WTC11 (cell line): ENCODE data around the gene ATP4A. TPM values are rescaled to one million over a fixed set of nuclear protein-coding genes. Genes with fewer than 3 reads are reported as not detected.

Source experiments
- ATAC-seq: fragments of 200-7000 bp; cut with Tn5 transposase; 2 replicates; pipeline ENCODE4 v1.10.0; 2021; ENCODE audit warnings: mild to moderate bottlenecking, moderate library complexity
- CTCF ChIA-PET: fragments of 300-600 bp; sonication (Branson Sonifier 250); formaldehyde crosslinking; loops from one replicate; lab custom pipeline; 2021; ENCODE audit warnings: antibody characterized with exemption; lab: Charles Lee
- POLR2A ChIA-PET: fragments of 350-600 bp; sonication (Branson Sonifier 250); formaldehyde crosslinking; loops from one replicate; lab custom pipeline; 2021; ENCODE audit warnings: antibody characterized with exemption; lab: Charles Lee
- DNase-seq: peaks from one replicate; pipeline ENCODE4 v3.0.0; 2021; ENCODE audit warnings: low spot score
- H3K27ac Mint-ChIP-seq: 2 replicates; pipeline ENCODE4 v1.8.0; 2021; ENCODE audit warnings: mixed read lengths
- H3K27me3 Mint-ChIP-seq: 2 replicates; pipeline ENCODE4 v1.8.0; 2021; ENCODE audit warnings: low read depth, mild to moderate bottlenecking, moderate library complexity, mixed read lengths
- H3K36me3 Mint-ChIP-seq: 2 replicates; pipeline ENCODE4 v1.8.0; 2021; ENCODE audit warnings: mixed read lengths
- H3K4me1 Mint-ChIP-seq: 2 replicates; pipeline ENCODE4 v1.8.0; 2022; ENCODE audit warnings: mixed read lengths
- H3K4me3 Mint-ChIP-seq: 2 replicates; pipeline ENCODE4 v1.8.0; 2021; ENCODE audit warnings: mild to moderate bottlenecking, moderate library complexity, mixed read lengths
- H3K9me3 Mint-ChIP-seq: 2 replicates; pipeline ENCODE4 v1.8.0; 2021; ENCODE audit warnings: mixed read lengths
- FOXP1 ChIP-seq: sonication (generic); formaldehyde crosslinking; IDR thresholded peaks from 2 replicates; pipeline ENCODE4 v1.8.0; 2022; ENCODE audit warnings: missing genetic modification reagents, mild to moderate bottlenecking, moderate library complexity, borderline replicate concordance
- GRHL2 ChIP-seq: fragments of 250-450 bp; sonication (Bioruptor Pico); IDR thresholded peaks from 2 replicates; pipeline ENCODE4 v1.8.0; 2022; ENCODE audit warnings: mild to moderate bottlenecking, moderate library complexity; ENCODE audit not compliant: insufficient replicate concordance, severe bottlenecking
- HMGA2 ChIP-seq: fragments of 250-450 bp; sonication (Bioruptor Pico); IDR thresholded peaks from 2 replicates; pipeline ENCODE4 v1.4.0; 2021; ENCODE audit warnings: mild to moderate bottlenecking, moderate library complexity
- RELA ChIP-seq: sonication (generic); formaldehyde crosslinking; IDR thresholded peaks from 2 replicates; pipeline ENCODE4 v1.8.1; 2022; ENCODE audit warnings: missing genetic modification reagents, mild to moderate bottlenecking, borderline replicate concordance
- RORB ChIP-seq: fragments of 250-450 bp; sonication (Bioruptor Pico); IDR thresholded peaks from 2 replicates; pipeline ENCODE4 v1.9.0; 2021; ENCODE audit warnings: mild to moderate bottlenecking
- SMAD4 ChIP-seq: sonication (generic); formaldehyde crosslinking; IDR thresholded peaks from 2 replicates; pipeline ENCODE4 v1.8.0; 2022; ENCODE audit warnings: mild to moderate bottlenecking, missing genetic modification reagents
- TP53 ChIP-seq: sonication (generic); formaldehyde crosslinking; IDR thresholded peaks from 2 replicates; pipeline ENCODE4 v1.8.1; 2023; ENCODE audit warnings: mild to moderate bottlenecking, missing genetic modification reagents
- ZNF263 ChIP-seq: sonication (generic); formaldehyde crosslinking; IDR thresholded peaks from 2 replicates; pipeline ENCODE4 v1.8.1; 2022; ENCODE audit warnings: low read depth, mild to moderate bottlenecking, moderate library complexity, missing genetic modification reagents
- ZNF416 ChIP-seq: fragments of 250-450 bp; sonication (Bioruptor Pico); IDR thresholded peaks from 2 replicates; pipeline ENCODE4 v1.9.0; 2021; ENCODE audit warnings: mild to moderate bottlenecking, inconsistent platforms
- total RNA-seq: library from RNA; stranded (reverse); gene quantifications from 3 replicates; pipeline ENCODE4 v1.2.3, GENCODE V29; 2021
- TF ChIP-seq, protein P1 (sequence below): sonication (generic); formaldehyde crosslinking; IDR thresholded peaks from 2 replicates; pipeline ENCODE4 v1.8.1; 2023; ENCODE audit warnings: mild to moderate bottlenecking, missing genetic modification reagents, borderline replicate concordance
- TF ChIP-seq, protein P2 (sequence below): sonication (generic); formaldehyde crosslinking; IDR thresholded peaks from 2 replicates; pipeline ENCODE4 v1.8.0; 2022; ENCODE audit warnings: mild to moderate bottlenecking, missing genetic modification reagents

Gene ATP4A
- total RNA-seq, 1 experiment from 2014 or later: 0.59 TPM

DNA sequence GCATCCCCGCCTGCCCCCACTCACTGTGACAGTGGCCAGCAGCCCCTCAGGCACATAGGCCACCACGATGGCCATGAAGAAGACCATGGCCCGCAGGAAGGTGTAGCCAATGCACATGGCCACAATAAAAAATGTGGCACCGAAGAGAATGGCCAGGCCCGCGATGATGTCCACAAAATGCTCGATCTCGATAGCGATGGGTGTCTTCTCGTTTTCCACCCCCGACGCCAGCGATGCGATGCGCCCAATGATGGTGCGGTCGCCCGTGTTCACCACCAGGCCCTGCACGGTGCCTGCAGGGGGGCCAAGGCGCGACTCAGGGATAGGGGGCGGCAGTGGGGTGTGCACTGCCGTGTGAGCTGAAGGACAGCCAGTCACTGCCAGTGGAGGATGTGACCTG lies 3.7 kb downstream of the ATP4A start:
- Mint-ChIP-seq H3K27ac (no peak overlapping the region), H3K27me3 (peaks cover 56% of the 10 kb centered on the region), H3K4me3 (no peak overlapping the region), H3K36me3 (no peaks in the 10 kb centered on the region), H3K4me1 (peaks cover 12% of the 10 kb centered on the region)
- CTCF ChIA-PET: interaction anchor here (0.5 kb wide), 1 partner anchor 41 kb away, joined by 3 read pairs; no protein-coding TSS in a partner anchor
- DNase-seq (no peak), ATAC-seq (no peak)
- POLR2A ChIA-PET: no interaction called here
- TF ChIP-seq SMAD4 (CRISPR knock-in tag): no peak
- TF ChIP-seq HMGA2 (CRISPR knock-in tag): no peak
- TF ChIP-seq, protein P1, sequence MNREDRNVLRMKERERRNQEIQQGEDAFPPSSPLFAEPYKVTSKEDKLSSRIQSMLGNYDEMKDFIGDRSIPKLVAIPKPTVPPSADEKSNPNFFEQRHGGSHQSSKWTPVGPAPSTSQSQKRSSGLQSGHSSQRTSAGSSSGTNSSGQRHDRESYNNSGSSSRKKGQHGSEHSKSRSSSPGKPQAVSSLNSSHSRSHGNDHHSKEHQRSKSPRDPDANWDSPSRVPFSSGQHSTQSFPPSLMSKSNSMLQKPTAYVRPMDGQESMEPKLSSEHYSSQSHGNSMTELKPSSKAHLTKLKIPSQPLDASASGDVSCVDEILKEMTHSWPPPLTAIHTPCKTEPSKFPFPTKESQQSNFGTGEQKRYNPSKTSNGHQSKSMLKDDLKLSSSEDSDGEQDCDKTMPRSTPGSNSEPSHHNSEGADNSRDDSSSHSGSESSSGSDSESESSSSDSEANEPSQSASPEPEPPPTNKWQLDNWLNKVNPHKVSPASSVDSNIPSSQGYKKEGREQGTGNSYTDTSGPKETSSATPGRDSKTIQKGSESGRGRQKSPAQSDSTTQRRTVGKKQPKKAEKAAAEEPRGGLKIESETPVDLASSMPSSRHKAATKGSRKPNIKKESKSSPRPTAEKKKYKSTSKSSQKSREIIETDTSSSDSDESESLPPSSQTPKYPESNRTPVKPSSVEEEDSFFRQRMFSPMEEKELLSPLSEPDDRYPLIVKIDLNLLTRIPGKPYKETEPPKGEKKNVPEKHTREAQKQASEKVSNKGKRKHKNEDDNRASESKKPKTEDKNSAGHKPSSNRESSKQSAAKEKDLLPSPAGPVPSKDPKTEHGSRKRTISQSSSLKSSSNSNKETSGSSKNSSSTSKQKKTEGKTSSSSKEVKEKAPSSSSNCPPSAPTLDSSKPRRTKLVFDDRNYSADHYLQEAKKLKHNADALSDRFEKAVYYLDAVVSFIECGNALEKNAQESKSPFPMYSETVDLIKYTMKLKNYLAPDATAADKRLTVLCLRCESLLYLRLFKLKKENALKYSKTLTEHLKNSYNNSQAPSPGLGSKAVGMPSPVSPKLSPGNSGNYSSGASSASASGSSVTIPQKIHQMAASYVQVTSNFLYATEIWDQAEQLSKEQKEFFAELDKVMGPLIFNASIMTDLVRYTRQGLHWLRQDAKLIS: no peak
- no peak for TF ChIP-seq RELA
- TF ChIP-seq, all 79 proteins: peak for 0
- no peaks in the 10 kb centered on the region for H3K9me3 Mint-ChIP-seq

DNA sequence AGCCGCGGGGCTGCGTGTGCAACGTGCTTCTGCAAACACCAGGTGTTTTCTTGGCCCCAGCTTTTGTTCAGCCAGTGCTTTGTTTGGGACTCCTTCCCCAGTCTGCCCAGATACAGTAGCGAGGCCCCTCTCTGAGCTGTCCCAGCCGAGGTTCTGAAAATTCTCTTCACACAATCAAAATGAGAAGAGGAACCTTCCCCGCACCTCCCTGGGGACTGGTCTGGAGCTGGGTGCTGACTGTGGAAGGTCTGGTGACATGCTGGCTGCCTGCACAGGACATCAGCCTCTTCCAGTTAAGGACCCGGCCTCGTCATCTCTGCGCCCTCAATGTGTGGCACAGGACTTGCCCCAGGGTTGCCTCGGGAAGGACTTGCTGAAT lies 4.2 kb downstream of the ATP4A start:
- H3K36me3 Mint-ChIP-seq: no peaks in the 10 kb centered on the region
- no peaks in the 10 kb centered on the region for H3K9me3 Mint-ChIP-seq
- ChIA-PET CTCF (interaction anchor here (0.5 kb wide), 1 partner anchor 42 kb away, joined by 3 read pairs; no protein-coding TSS in a partner anchor), POLR2A (interaction anchor here (1.7 kb wide), 1 partner anchor 11 kb away, joined by 3 read pairs; no protein-coding TSS in a partner anchor)
- TF ChIP-seq ZNF416 (CRISPR knock-in tag): no peak
- ATAC-seq: no peak
- no peak overlapping the region for H3K27ac Mint-ChIP-seq
- H3K27me3 Mint-ChIP-seq: peaks cover 56% of the 10 kb centered on the region
- DNase-seq: no peak
- peaks cover 12% of the 10 kb centered on the region for H3K4me1 Mint-ChIP-seq
- H3K4me3 Mint-ChIP-seq: peak overlapping the region; percentile 51

DNA sequence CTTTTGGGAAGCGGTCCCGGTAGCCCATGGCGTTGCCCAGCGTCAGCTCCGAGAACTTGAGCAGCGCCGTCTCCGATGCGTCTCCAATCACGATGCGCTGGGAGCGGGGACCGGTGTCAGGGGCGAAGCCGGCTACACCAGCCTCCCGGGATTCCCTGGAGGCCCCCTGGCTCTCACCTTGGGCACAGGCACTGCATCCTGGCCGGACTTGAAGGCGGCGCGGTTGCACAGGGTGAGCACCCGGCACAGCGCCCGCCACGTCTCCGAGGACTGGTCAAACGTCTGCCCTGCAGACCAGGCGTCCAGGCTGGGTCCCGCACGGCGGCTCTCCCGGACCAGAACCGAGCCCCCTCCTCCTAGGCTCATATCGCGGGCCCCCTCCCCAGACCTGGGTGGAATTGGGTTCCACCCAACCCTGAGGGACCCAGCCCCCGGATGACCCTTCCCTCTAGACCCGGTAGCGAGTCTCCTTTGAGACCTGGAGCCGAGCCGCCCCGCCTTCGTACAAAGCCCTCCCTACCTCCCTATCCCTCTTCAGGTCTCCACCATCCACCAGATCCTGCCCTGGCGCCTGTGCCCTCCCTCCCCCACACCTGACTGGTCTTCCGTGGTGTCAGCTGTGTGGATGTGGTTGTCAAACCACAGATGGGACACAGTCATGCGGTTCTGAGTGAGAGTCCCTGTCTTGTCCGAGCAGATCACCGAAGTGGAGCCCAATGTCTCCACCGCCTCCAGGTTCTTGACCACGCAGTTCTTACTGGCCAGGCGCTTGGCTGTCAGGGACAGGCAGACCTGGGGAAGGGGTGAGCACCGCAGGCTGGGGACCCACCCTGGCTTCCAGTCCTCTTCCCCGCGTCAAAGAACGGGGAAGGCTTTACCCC lies 4.8 kb downstream of the ATP4A start:
- no peak overlapping the region for H3K27ac Mint-ChIP-seq
- ChIA-PET POLR2A (interaction anchor here (0.6 to 1.8 kb wide), 7 partner anchors 10 to 162 kb away, joined by 3 to 14 read pairs (median 4); partner anchors contain the start of genes COX6B1, DMKN and HAUS5), CTCF (interaction anchor here (0.9 to 3.9 kb wide), 29 partner anchors 10 to 491 kb away, joined by 3 to 62 read pairs (median 7); partner anchors contain the start of genes COX6B1, DMKN, HAUS5 and KIRREL2)
- ATAC-seq (peak; percentile 1; the same call in 1 of the 2 replicates), DNase-seq (no peak)
- peaks cover 56% of the 10 kb centered on the region for H3K27me3 Mint-ChIP-seq
- TF ChIP-seq TP53 (CRISPR knock-in tag): 0 out of 2 replicates have a peak, but pooled peaks have one; percentile 30
- TF ChIP-seq RORB (CRISPR knock-in tag): no peak
- TF ChIP-seq ZNF263: no peak
- peak; percentile 19; the same call in 1 of the 2 replicates for TF ChIP-seq FOXP1 (CRISPR knock-in tag)
- no peak for TF ChIP-seq GRHL2 (CRISPR knock-in tag)
- TF ChIP-seq, protein P2, sequence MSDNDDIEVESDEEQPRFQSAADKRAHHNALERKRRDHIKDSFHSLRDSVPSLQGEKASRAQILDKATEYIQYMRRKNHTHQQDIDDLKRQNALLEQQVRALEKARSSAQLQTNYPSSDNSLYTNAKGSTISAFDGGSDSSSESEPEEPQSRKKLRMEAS (CRISPR knock-in tag): peak; percentile 17; the same call in 1 of the 2 replicates
- no peaks in the 10 kb centered on the region for H3K36me3 Mint-ChIP-seq
- H3K4me3 Mint-ChIP-seq: peak overlapping the region; percentile 51
- no peaks in the 10 kb centered on the region for H3K9me3 Mint-ChIP-seq
- H3K4me1 Mint-ChIP-seq: peaks cover 12% of the 10 kb centered on the region
